K562 (cell line): ENCODE measurements around the gene B3GLCT. TPM values are rescaled to one million over a fixed set of nuclear protein-coding genes. Genes with fewer than 3 reads are reported as not detected.

Experiments
- ATAC-seq: fragments of 200-7000 bp; cut with Tn5 transposase; 3 replicates; pipeline ENCODE4 v1.9.1; 2020; ENCODE audit warnings: moderate library complexity
- BruUV-seq: library from RNA; stranded (reverse); fragments of 400-500 nt; replicated peaks from 2 replicates; lab custom pipeline; 2021; lab: Mats Ljungman, UMichigan
- CTCF ChIA-PET: fragments of 300-600 bp; formaldehyde crosslinking; extraction: SDS; loops from one replicate; lab custom pipeline; 2021; ENCODE audit warnings: low intra/inter-chr PET ratio; lab: Yijun Ruan, JAX
- POLR2A ChIA-PET: fragments of 300-600, 350-650 bp; sonication (Branson Sonifier 250); formaldehyde crosslinking; extraction: SDS; loops from one replicate; lab custom pipeline; 2021; ENCODE audit warnings: antibody characterized with exemption, inconsistent platforms; lab: Yijun Ruan, JAX
- DNase-seq, 4 experiments: peaks; one replicate each; pipeline versions ENCODE4 v3.0.0 to v3.0.0-alpha.2; 2011 to 2018; ENCODE audit warnings: low spot score in 3 of 4, mixed read lengths in 3 of 4; ENCODE audit errors: extremely low read depth in 1 of 4
- FAIRE-seq: peaks from 2 replicates; lab custom pipeline; 2011; peaks lifted over from hg19 to GRCh38; lab: Jason Lieb, UNC
- H2AFZ ChIP-seq: 2 replicates; pipeline ENCODE4 v1.6.0; 2011; ENCODE audit warnings: low read depth, low read length, control low read depth, inconsistent platforms
- H3K27ac ChIP-seq: fragments of 200-600 bp; 3 replicates; pipeline ENCODE4 v1.8.0; 2011; ENCODE audit warnings: low read depth, mild to moderate bottlenecking, control low read depth, inconsistent platforms, low read length, moderate library complexity, mixed read lengths; ENCODE audit errors: extremely low read depth
- H3K27me3 ChIP-seq, 2 experiments: fragments of 300-600 bp in 1 of 2; 2 replicates in 1 of 2; 3 replicates in 1 of 2; pipeline versions ENCODE4 v1.6.0 to v1.8.0; 2011; ENCODE audit warnings: inconsistent platforms in 2 of 2, low read length in 2 of 2, mild to moderate bottlenecking in 1 of 2, mixed read lengths in 1 of 2, moderate library complexity in 1 of 2; ENCODE audit not compliant: control insufficient read depth in 2 of 2, insufficient read depth in 2 of 2
- H3K36me3 ChIP-seq: fragments of 300-600 bp; 3 replicates; pipeline ENCODE4 v1.8.0; 2011; ENCODE audit warnings: mild to moderate bottlenecking, low read length, inconsistent platforms; ENCODE audit not compliant: control insufficient read depth, insufficient read depth
- H3K4me1 ChIP-seq, 2 experiments: fragments of 200-600 bp in 1 of 2; replicated peaks in 1 of 2; 2 replicates in 1 of 2; 3 replicates in 1 of 2; pipeline versions ENCODE4 v1.5.1 to v1.8.0; 2011; ENCODE audit warnings: inconsistent platforms in 2 of 2, low read length in 2 of 2, mild to moderate bottlenecking in 1 of 2, mixed read lengths in 1 of 2, moderate library complexity in 1 of 2; ENCODE audit not compliant: control insufficient read depth in 2 of 2, insufficient read depth in 2 of 2
- H3K4me2 ChIP-seq: 2 replicates; pipeline ENCODE4 v1.6.1; 2011; ENCODE audit warnings: low read length, control low read depth, inconsistent platforms, mixed read lengths; ENCODE audit not compliant: insufficient read depth
- H3K4me3 ChIP-seq: fragments of 200-600 bp; sonication (generic), shearing (Covaris generic); 2 replicates; pipeline ENCODE4 v1.5.1; 2016; ENCODE audit warnings: control low read depth, inconsistent platforms
- H3K79me2 ChIP-seq: fragments of 200-600 bp; 3 replicates; pipeline ENCODE4 v1.8.0; 2011; ENCODE audit warnings: low read length, inconsistent platforms; ENCODE audit not compliant: control insufficient read depth, insufficient read depth
- H3K9ac ChIP-seq, 2 experiments: 2 replicates each; pipeline versions ENCODE4 v1.6.0 to v1.6.1; 2011; ENCODE audit warnings: low read depth in 2 of 2, low read length in 2 of 2, control low read depth in 1 of 2, inconsistent platforms in 1 of 2, mild to moderate bottlenecking in 1 of 2, mixed read lengths in 1 of 2; ENCODE audit not compliant: insufficient read depth in 1 of 2
- H3K9me1 ChIP-seq: one replicate; pipeline ENCODE4 v1.6.0; 2011; ENCODE audit warnings: inconsistent platforms, mild to moderate bottlenecking, low read length, moderate library complexity; ENCODE audit not compliant: control insufficient read depth, insufficient read depth
- H3K9me3 ChIP-seq: replicated peaks from 2 replicates; pipeline ENCODE4 v1.5.1; 2011; ENCODE audit warnings: low read depth, low read length, inconsistent platforms; ENCODE audit not compliant: control insufficient read depth, insufficient read depth
- H4K20me1 ChIP-seq: replicated peaks from 2 replicates; pipeline ENCODE4 v1.6.1; 2011; ENCODE audit warnings: low read length, inconsistent platforms, mixed read lengths; ENCODE audit not compliant: control insufficient read depth, insufficient read depth
- BACH1 ChIP-seq: fragments of 200-800 bp; sonication (Bioruptor generic); IDR thresholded peaks from 2 replicates; pipeline ENCODE4 v1.6.1; 2016; ENCODE audit warnings: missing genetic modification characterization, missing compliant biosample characterization
- CBX5 ChIP-seq: IDR thresholded peaks from 2 replicates; pipeline ENCODE4 v1.6.1; 2014; ENCODE audit warnings: low read depth, borderline replicate concordance
- EGR1 ChIP-seq: fragments of 450-650 bp; conservative IDR thresholded peaks from 2 replicates; pipeline ENCODE4 v1.6.1; 2017; ENCODE audit warnings: mild to moderate bottlenecking
- ERF ChIP-seq: fragments of 450-650 bp; formaldehyde crosslinking; IDR thresholded peaks from 2 replicates; pipeline ENCODE4 v1.4.0; 2020; ENCODE audit warnings: mild to moderate bottlenecking, mixed read lengths
- GTF2F1 ChIP-seq: IDR thresholded peaks from 2 replicates; pipeline ENCODE4 v1.6.1; 2011; ENCODE audit warnings: low read depth, low read length, improper control_type of control experiment
- KAT7 ChIP-seq: sonication (generic); formaldehyde crosslinking; IDR thresholded peaks from 2 replicates; pipeline ENCODE4 v1.8.0; 2022; ENCODE audit warnings: missing genetic modification reagents, mild to moderate bottlenecking, borderline replicate concordance
- KAT8 ChIP-seq: fragments of 450-650 bp; IDR thresholded peaks from 2 replicates; pipeline ENCODE4 v1.6.1; 2016; ENCODE audit warnings: low read depth, mild to moderate bottlenecking
- NCOR1 ChIP-seq: fragments of 450-650 bp; IDR thresholded peaks from 2 replicates; pipeline ENCODE4 v1.6.1; 2016; ENCODE audit warnings: mild to moderate bottlenecking, moderate library complexity
- POLR2AphosphoS5 ChIP-seq: IDR thresholded peaks from 2 replicates; pipeline ENCODE4 v1.6.1; 2011; ENCODE audit warnings: mild to moderate bottlenecking, low read depth, low read length, moderate library complexity; ENCODE audit not compliant: control insufficient read depth, insufficient read depth
- SAFB2 ChIP-seq: fragments of 200-400 bp; formaldehyde crosslinking; IDR thresholded peaks from 2 replicates; pipeline ENCODE4 v1.6.1; 2018; ENCODE audit warnings: borderline replicate concordance, low read length, low read depth, moderate library complexity; ENCODE audit not compliant: severe bottlenecking
- SMARCB1 ChIP-seq: IDR thresholded peaks from 2 replicates; pipeline ENCODE4 v1.6.1; 2011; ENCODE audit warnings: improper control_type of control experiment, low read depth; ENCODE audit not compliant: insufficient read length
- SREBF1 ChIP-seq: fragments of 150-350 bp; IDR thresholded peaks from 2 replicates; pipeline ENCODE4 v1.6.1; 2014; ENCODE audit warnings: antibody characterized with exemption, low read depth, low read length, borderline replicate concordance
- TAF7 ChIP-seq: fragments of 450-650 bp; IDR thresholded peaks from 2 replicates; pipeline ENCODE4 v1.6.1; 2016; ENCODE audit warnings: missing genetic modification characterization, missing compliant biosample characterization
- ZNF133 ChIP-seq: fragments of 250-450 bp; sonication (Bioruptor Pico); IDR thresholded peaks from 2 replicates; pipeline ENCODE4 v1.4.0; 2020; ENCODE audit warnings: mild to moderate bottlenecking
- ZNF143 ChIP-seq: sonication (generic); formaldehyde crosslinking; IDR thresholded peaks from 2 replicates; pipeline ENCODE4 v1.9.0; 2022; ENCODE audit warnings: mild to moderate bottlenecking, missing genetic modification reagents
- ZNF175 ChIP-seq: fragments of 200-800 bp; sonication (Bioruptor generic); IDR thresholded peaks from 2 replicates; pipeline ENCODE4 v1.6.1; 2016; ENCODE audit warnings: low read depth, mild to moderate bottlenecking, missing genetic modification characterization, missing compliant biosample characterization
- ZNF444 ChIP-seq: fragments of 250-450 bp; sonication (Bioruptor Pico); IDR thresholded peaks from 2 replicates; pipeline ENCODE4 v1.4.0; 2020; ENCODE audit warnings: mild to moderate bottlenecking, moderate library complexity
- WGBS: fragments of 100-300 bp; shearing (Covaris generic); methylation state at CpG from one replicate; pipeline ENCODE4 v1.1.6; 2016; ENCODE audit warnings: low coverage, mixed read lengths; ENCODE audit not compliant: insufficient coverage; ENCODE audit errors: missing lambda C conversion rate; 5-methylcytosine and 5-hydroxymethylcytosine counted together
- in situ Hi-C: fragments of 300-500 bp; cut with MboI; formaldehyde crosslinking; loops from 4 replicates; pipeline ENCODE4 v1.15.0; 2018; ENCODE audit warnings: inconsistent platforms, mixed read lengths
- intact Hi-C: fragments of 100-400 bp; cut with micrococcal nuclease; formaldehyde crosslinking; loops from 2 replicates; pipeline ENCODE4 v1.14.2; 2022
- polyA plus RNA-seq, 8 experiments: library from polyadenylated mRNA; depleted of rRNA in 4 of 8; stranded (reverse) in 5 of 8; unstranded in 3 of 8; fragments of >200 nt; fragmentation: Nextera tagmentation in 2 of 8; fragmentation: Illumina TruSeq in 1 of 8; extraction: Ambion mirVana in 2 of 8; extraction: Trizol in 1 of 8; gene quantifications; 2 replicates each; pipeline versions ENCODE4 v1.2.1 to v1.2.3, GENCODE V29; 2011 to 2014; ENCODE audit warnings: inconsistent platforms in 1 of 8, missing spikeins in 1 of 8
- total RNA-seq, 7 experiments: library from RNA; depleted of rRNA in 6 of 7; stranded (reverse); fragments of >200 nt in 6 of 7; fragmentation: Illumina TruSeq in 2 of 7; extraction: Trizol in 2 of 7; gene quantifications; 2 replicates each; pipeline versions ENCODE4 v1.2.1 to v1.2.3, GENCODE V29; 2011 to 2021; ENCODE audit warnings: low replicate concordance in 1 of 7
- TF ChIP-seq, protein P1 (sequence below): sonication (generic); formaldehyde crosslinking; IDR thresholded peaks from 2 replicates; pipeline ENCODE4 v1.8.1; 2023; ENCODE audit warnings: mild to moderate bottlenecking, missing genetic modification reagents, moderate library complexity

The B3GLCT gene
- total and polyA plus RNA-seq, 9 of the 15 experiments (the other 6 are each of a cell fraction or from before 2014, with no cell fraction given) = 1.1 to 5.1 (median 2.9) TPM

DNA sequence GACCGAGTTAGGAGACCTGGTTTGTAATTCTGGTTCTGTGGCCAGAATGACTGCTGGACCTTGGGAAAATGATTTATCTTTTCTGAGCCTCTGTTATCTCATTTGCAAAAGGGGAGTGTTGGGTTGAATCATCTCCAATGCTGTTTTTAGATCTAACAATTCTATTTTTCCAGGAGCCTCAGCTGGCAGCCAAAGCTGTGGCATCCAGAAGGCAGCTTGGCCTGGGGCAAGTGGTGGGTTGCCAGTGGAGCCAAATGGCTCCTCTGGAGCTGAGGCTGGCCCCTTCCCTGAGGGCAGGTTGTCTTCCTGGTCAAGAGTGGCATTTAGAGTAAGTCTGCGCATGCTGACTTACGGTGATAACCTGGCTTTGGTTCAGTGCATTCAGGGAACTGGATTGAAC lies 21.3 kb downstream of the B3GLCT start:
- CTCF ChIA-PET = no interaction called here

More for the DNA sequence above, 21.3 kb downstream of the B3GLCT start:
- no peak for DNase-seq
- BruUV-seq = no TSS peak
- no peak overlapping the region for H3K27ac ChIP-seq
- POLR2A ChIA-PET = interaction anchor here (2.3 kb wide), 1 partner anchor 11 kb away, joined by 5 read pairs; no protein-coding TSS in a partner anchor
- no peak for ATAC-seq
- in situ Hi-C loops (no loop called here), intact Hi-C loops (no loop called here)
- H3K9me1 ChIP-seq = no peaks in the 10 kb centered on the region
- H3K4me2 ChIP-seq = no peak overlapping the region
- H3K9ac ChIP-seq = no peak overlapping the region
- no peaks in the 10 kb centered on the region for H3K79me2 ChIP-seq
- no peak overlapping the region for H3K4me3 ChIP-seq
- no peaks in the 10 kb centered on the region; a peak in 1 of 5 replicates for H3K4me1 ChIP-seq
- no peaks in the 10 kb centered on the region for H4K20me1 ChIP-seq
- FAIRE-seq = no peak
- H3K27me3 ChIP-seq = no peaks in the 10 kb centered on the region
- no peaks in the 10 kb centered on the region for H3K36me3 ChIP-seq
- H2AFZ ChIP-seq = no peak overlapping the region
- WGBS = 60% methylated on average over 3 of the region's 3 CpGs
- H3K9me3 ChIP-seq = no peaks in the 10 kb centered on the region
- no peak for TF ChIP-seq SAFB2
- TF ChIP-seq, protein P1, sequence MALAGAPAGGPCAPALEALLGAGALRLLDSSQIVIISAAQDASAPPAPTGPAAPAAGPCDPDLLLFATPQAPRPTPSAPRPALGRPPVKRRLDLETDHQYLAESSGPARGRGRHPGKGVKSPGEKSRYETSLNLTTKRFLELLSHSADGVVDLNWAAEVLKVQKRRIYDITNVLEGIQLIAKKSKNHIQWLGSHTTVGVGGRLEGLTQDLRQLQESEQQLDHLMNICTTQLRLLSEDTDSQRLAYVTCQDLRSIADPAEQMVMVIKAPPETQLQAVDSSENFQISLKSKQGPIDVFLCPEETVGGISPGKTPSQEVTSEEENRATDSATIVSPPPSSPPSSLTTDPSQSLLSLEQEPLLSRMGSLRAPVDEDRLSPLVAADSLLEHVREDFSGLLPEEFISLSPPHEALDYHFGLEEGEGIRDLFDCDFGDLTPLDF (CRISPR knock-in tag) = no peak
- TF ChIP-seq SMARCB1 = no peak
- no peak for TF ChIP-seq SREBF1
- TF ChIP-seq EGR1 = no peak
- no peak for TF ChIP-seq BACH1 (tag)
- no peak for TF ChIP-seq ZNF143 (CRISPR knock-in tag)
- TF ChIP-seq ZNF444 (CRISPR knock-in tag) = no peak
- TF ChIP-seq ZNF175 = no peak
- no peak for TF ChIP-seq CBX5
- no peak for TF ChIP-seq KAT7
- no peak for TF ChIP-seq NCOR1
- TF ChIP-seq GTF2F1 = no peak
- TF ChIP-seq TAF7 (tag) = no peak
- TF ChIP-seq ERF = no peak
- no peak for TF ChIP-seq POLR2AphosphoS5
- TF ChIP-seq ZNF133 = no peak
- no peak for TF ChIP-seq KAT8
